Hematopoietic multipotent progenitor cell treated with erythropoietin and hydrocortisone succinate and interleukin-3 and kit ligand, for 17 days (in vitro differentiated cells): ENCODE data around the gene CCDC201.
"Not testable (repeated sequence)": the region's sequence is repeated elsewhere in the genome, so short reads cannot be mapped to it uniquely, and the experiment has no call there.

ENCODE experiments used
- DNase-seq: peaks from one replicate; pipeline ENCODE4 v3.0.0-alpha.2; 2015; ENCODE audit warnings: low spot score

CCDC201 gene

GRCh38 chr7:45874408-45875131, 1.7 kb upstream of the CCDC201 start:
- DNase-seq = no peak

GRCh38 chr7:45873355-45873754, 473 bp upstream of the CCDC201 start:
- DNase-seq = no peak

GRCh38 chr7:45872116-45873034, 507 bp downstream of the CCDC201 start:
- DNase-seq = no peak

- DNase-seq = no peak
These were observed 3.5 kb downstream of the CCDC201 start for GRCh38 chr7:45869426-45869825.

GRCh38 chr7:45867471-45867870, 5.4 kb downstream of the CCDC201 start:
- no peak for DNase-seq

GRCh38 chr7:45865594-45866410, 7.1 kb downstream of the CCDC201 start:
- no peak for DNase-seq

- no peak for DNase-seq
These were observed 9.2 kb downstream of the CCDC201 start for GRCh38 chr7:45863715-45864114.

- not testable (repeated sequence) for DNase-seq
These were observed 16.0 kb downstream of the CCDC201 start for GRCh38 chr7:45856888-45857287.

GRCh38 chr7:45855680-45856079, 17.2 kb downstream of the CCDC201 start:
- DNase-seq = not testable (repeated sequence)

- DNase-seq = not testable (repeated sequence)
These were observed 19.4 kb downstream of the CCDC201 start for GRCh38 chr7:45853491-45853890.

GRCh38 chr7:45852984-45853383, 19.9 kb downstream of the CCDC201 start:
- not testable (repeated sequence) for DNase-seq

- DNase-seq = not testable (repeated sequence)
These were observed 24.1 kb downstream of the CCDC201 start for GRCh38 chr7:45848734-45849133.

- DNase-seq = not testable (repeated sequence)
These were observed 26.3 kb downstream of the CCDC201 start for GRCh38 chr7:45846536-45846935.

- DNase-seq = not testable (repeated sequence)
These were observed 30.8 kb downstream of the CCDC201 start for GRCh38 chr7:45841926-45842717.

GRCh38 chr7:45838852-45839251, 34.0 kb downstream of the CCDC201 start:
- DNase-seq = not testable (repeated sequence)

GRCh38 chr7:45832433-45833177, 40.3 kb downstream of the CCDC201 start:
- not testable (repeated sequence) for DNase-seq

GRCh38 chr7:45829846-45830245, 43.0 kb downstream of the CCDC201 start:
- DNase-seq = not testable (repeated sequence)

- not testable (repeated sequence) for DNase-seq
These were observed 45.2 kb downstream of the CCDC201 start for GRCh38 chr7:45827731-45828130.

GRCh38 chr7:45826550-45826949, 46.3 kb downstream of the CCDC201 start:
- DNase-seq = not testable (repeated sequence)

GRCh38 chr7:45818763-45819162, 54.1 kb downstream of the CCDC201 start:
- DNase-seq = not testable (repeated sequence)
